Small intestine (tissue), 7 donors: ENCODE measurements around the gene CXXC5. TPM values are rescaled to one million over a fixed set of nuclear protein-coding genes. Genes with fewer than 3 reads are reported as not detected.

Experiments used
- DNase-seq, 2 donors: peaks; one replicate each; pipeline versions ENCODE4 v3.0.0 to v3.0.0-alpha.2; 2013
- FAIRE-seq: peaks from 2 replicates; lab custom pipeline; 2012; peaks lifted over from hg19 to GRCh38; lab: Jason Lieb, UNC
- H3K27ac ChIP-seq, 3 donors: one replicate each; pipeline ENCODE4 v1.5.1; 2013; ENCODE audit warnings: low read length in 2 of 3, mild to moderate bottlenecking in 2 of 3, control low read depth in 1 of 3, inconsistent platforms in 1 of 3, low read depth in 1 of 3, moderate library complexity in 1 of 3
- H3K27me3 ChIP-seq, 3 donors: one replicate each; pipeline ENCODE4 v1.6.1; 2013; ENCODE audit warnings: low read length in 3 of 3, inconsistent platforms in 1 of 3; ENCODE audit not compliant: control insufficient read depth in 3 of 3, insufficient read depth in 3 of 3
- H3K36me3 ChIP-seq, 3 donors: one replicate each; pipeline ENCODE4 v1.6.1; 2013; ENCODE audit warnings: low read length in 3 of 3, inconsistent platforms in 1 of 3, low read depth in 1 of 3, mild to moderate bottlenecking in 1 of 3, moderate library complexity in 1 of 3; ENCODE audit not compliant: control insufficient read depth in 3 of 3, insufficient read depth in 2 of 3
- H3K4me1 ChIP-seq, 3 donors: one replicate each; pipeline ENCODE4 v1.6.1; 2013; ENCODE audit warnings: low read length in 2 of 3, inconsistent platforms in 1 of 3, low read depth in 1 of 3, mild to moderate bottlenecking in 1 of 3, moderate library complexity in 1 of 3; ENCODE audit not compliant: control insufficient read depth in 3 of 3, insufficient read depth in 2 of 3
- H3K4me3 ChIP-seq, 3 donors: one replicate each; pipeline ENCODE4 v1.5.1; 2013; ENCODE audit warnings: low read length in 3 of 3, control low read depth in 1 of 3, inconsistent platforms in 1 of 3, low read depth in 1 of 3, mild to moderate bottlenecking in 1 of 3, moderate library complexity in 1 of 3
- H3K9me3 ChIP-seq, 2 donors: one replicate each; pipeline ENCODE4 v1.6.1; 2013; ENCODE audit warnings: low read depth in 1 of 2, low read length in 1 of 2; ENCODE audit not compliant: control insufficient read depth in 2 of 2, insufficient read depth in 1 of 2
- WGBS, 3 donors: extraction: QIAGEN DNeasy Blood & Tissue Kit; methylation state at CpG; one replicate each; pipeline ENCODE4 v1.1.7; 2013; 5-methylcytosine and 5-hydroxymethylcytosine counted together
- polyA plus RNA-seq, 4 donors: library from polyadenylated mRNA; stranded (reverse) in 3 of 4; unstranded in 1 of 4; fragments of 200-250 nt in 3 of 4; fragments of 120-200 nt in 1 of 4; gene quantifications; one replicate each; pipeline versions ENCODE4 v1.2.1 to v1.2.3, GENCODE V29; 2013
- donor health status: healthy with polysubstance abuse.
- donor health status: control.
- donor health status: control.
- donor health status: Bipolar disorder and iron deficiency.
- donor health status: healthy.

CXXC5 gene
- polyA plus RNA-seq, 4 donors = 3.8 to 89.4 (median 18.2) TPM

GRCh38 chr5:139692679-139693308, 44.6 kb downstream of the CXXC5 start:
- no peak for FAIRE-seq
- no peak overlapping the region for H3K4me3 ChIP-seq

GRCh38 chr5:139693676-139694364, 45.7 kb downstream of the CXXC5 start:
- peaks cover 0 to 65% (median 7%) of the 10 kb centered on the region in 3 donors for H3K4me1 ChIP-seq
- WGBS, 3 donors = 91 to 94% (median 93%) methylated on average over 3 of the region's 3 CpGs
- H3K36me3 ChIP-seq = peaks cover 0 to 3% (median 0%) of the 10 kb centered on the region in 3 donors
- H3K9me3 ChIP-seq = no peaks in the 10 kb centered on the region
- DNase-seq (no peak), FAIRE-seq (no peak)
- no peak overlapping the region for H3K4me3 ChIP-seq
- no peak overlapping the region for H3K27ac ChIP-seq
- H3K27me3 ChIP-seq = no peaks in the 10 kb centered on the region

More at GRCh38 chr5:139692679-139693308, 44.6 kb downstream of the CXXC5 start:
- no peak overlapping the region for H3K27ac ChIP-seq
- H3K9me3 ChIP-seq = no peaks in the 10 kb centered on the region
- WGBS, 3 donors = 69 to 76% (median 73%) methylated on average over 8 of the region's 8 CpGs
- H3K4me1 ChIP-seq = peaks cover 0 to 58% (median 3%) of the 10 kb centered on the region in 3 donors
- H3K27me3 ChIP-seq = no peaks in the 10 kb centered on the region
- peaks cover 0 to 12% (median 0%) of the 10 kb centered on the region in 3 donors for H3K36me3 ChIP-seq
- no peak for DNase-seq

- Histone ChIP-seq H3K4me1 (peaks cover 0 to 64% (median 9%) of the 10 kb centered on the region in 3 donors), H3K27ac (no peak overlapping the region), H3K27me3 (no peaks in the 10 kb centered on the region), H3K36me3 (no peaks in the 10 kb centered on the region), H3K4me3 (no peak overlapping the region), H3K9me3 (no peaks in the 10 kb centered on the region)
- FAIRE-seq = no peak
- peak in 1 of 2 donors; percentile 71 for DNase-seq
- WGBS, 3 donors = 20 to 73% (median 41%) methylated on average over 1 of the region's 1 CpG
These were observed 46.5 kb downstream of the CXXC5 start for GRCh38 chr5:139694556-139695177.

- Histone ChIP-seq H3K36me3 (no peaks in the 10 kb centered on the region), H3K4me1 (peaks cover 0 to 64% (median 9%) of the 10 kb centered on the region in 3 donors), H3K4me3 (no peak overlapping the region), H3K9me3 (no peaks in the 10 kb centered on the region), H3K27me3 (no peaks in the 10 kb centered on the region), H3K27ac (no peak overlapping the region)
- DNase-seq = no peak
- WGBS, 3 donors = 89 to 94% (median 92%) methylated on average over 2 of the region's 2 CpGs
- no peak for FAIRE-seq
These were observed 47.0 kb downstream of the CXXC5 start for GRCh38 chr5:139695178-139695573.

- peak overlapping the region in 1 of 3 donors; percentile 44 for H3K4me3 ChIP-seq
These were observed 48.2 kb downstream of the CXXC5 start for GRCh38 chr5:139696167-139696893.

GRCh38 chr5:139696894-139697658, 48.9 kb downstream of the CXXC5 start:
- DNase-seq = peak in 1 of 2 donors; percentile 87
- no peak for FAIRE-seq
- H3K27me3 ChIP-seq = no peaks in the 10 kb centered on the region
- H3K9me3 ChIP-seq = no peaks in the 10 kb centered on the region
- H3K4me1 ChIP-seq = peaks cover 2 to 71% (median 9%) of the 10 kb centered on the region in 3 donors
- H3K36me3 ChIP-seq = no peaks in the 10 kb centered on the region
- peak overlapping the region in 2 of 3 donors; percentile 35 to 44 for H3K4me3 ChIP-seq
- 2 to 4% (median 3%) methylated on average over 36 to 55 of the region's 55 CpGs for WGBS, 3 donors
- H3K27ac ChIP-seq = peak overlapping the region in 2 of 3 donors; percentile 83 to 85

More at GRCh38 chr5:139696167-139696893, 48.2 kb downstream of the CXXC5 start:
- Histone ChIP-seq H3K27ac (peak overlapping the region in 2 of 3 donors; percentile 83 to 85), H3K9me3 (no peaks in the 10 kb centered on the region), H3K4me1 (peaks cover 2 to 66% (median 9%) of the 10 kb centered on the region in 3 donors), H3K36me3 (no peaks in the 10 kb centered on the region), H3K27me3 (no peaks in the 10 kb centered on the region)
- DNase-seq = no peak
- no peak for FAIRE-seq
- 66 to 71% (median 69%) methylated on average over 21 of the region's 21 CpGs for WGBS, 3 donors

- 41 to 48% (median 45%) methylated on average over 13 of the region's 13 CpGs for WGBS, 3 donors
- Histone ChIP-seq H3K9me3 (no peaks in the 10 kb centered on the region), H3K27ac (peak overlapping the region in 2 of 3 donors; percentile 83 to 85), H3K4me1 (peaks cover 2 to 65% (median 9%) of the 10 kb centered on the region in 3 donors), H3K27me3 (no peaks in the 10 kb centered on the region), H3K36me3 (no peaks in the 10 kb centered on the region), H3K4me3 (no peak overlapping the region)
- DNase-seq = peak; percentile 25 to 73
- no peak for FAIRE-seq
These were observed 50.5 kb downstream of the CXXC5 start for GRCh38 chr5:139698490-139699146.
